ENCODE data around the gene INAFM1. TPM values are rescaled to one million over a fixed set of nuclear protein-coding genes. Genes with fewer than 3 reads are reported as not detected.

INAFM1 gene
- total RNA-seq, 1 donor from 2014 or later: 2.2 TPM

GRCh38 chr19:47264629-47265028 lies 10.1 kb upstream of the INAFM1 start:
- DNase-seq (ENCODE audit: low read depth): no peak
- H3K36me3 ChIP-seq (ENCODE audit: control insufficient read depth, insufficient read depth, low read length): peaks cover 2% of the 10 kb centered on the region
- no peak for TF ChIP-seq CTCF (IDR thresholded peaks at IDR 0.05; ENCODE audit: insufficient read depth, low read length, poor library complexity, severe bottlenecking)
- no peak overlapping the region for H3K4me3 ChIP-seq (ENCODE audit: low read depth, low read length)
- H3K27me3 ChIP-seq (ENCODE audit: control insufficient read depth, insufficient read depth, low read length): no peaks in the 10 kb centered on the region

GRCh38 chr19:47266401-47266941 lies 8.2 kb upstream of the INAFM1 start:
- Histone ChIP-seq H3K4me3 (ENCODE audit: low read depth, low read length) (no peak overlapping the region), H3K36me3 (ENCODE audit: control insufficient read depth, insufficient read depth, low read length) (no peaks in the 10 kb centered on the region), H3K27me3 (ENCODE audit: control insufficient read depth, insufficient read depth, low read length) (no peaks in the 10 kb centered on the region)
- no peak for TF ChIP-seq CTCF (IDR thresholded peaks at IDR 0.05; ENCODE audit: insufficient read depth, low read length, poor library complexity, severe bottlenecking)
- DNase-seq (ENCODE audit: low read depth): no peak

GRCh38 chr19:47267350-47267759 lies 7.3 kb upstream of the INAFM1 start:
- Histone ChIP-seq H3K4me3 (ENCODE audit: low read depth, low read length) (no peak overlapping the region), H3K36me3 (ENCODE audit: control insufficient read depth, insufficient read depth, low read length) (no peaks in the 10 kb centered on the region), H3K27me3 (ENCODE audit: control insufficient read depth, insufficient read depth, low read length) (no peaks in the 10 kb centered on the region)
- TF ChIP-seq CTCF (IDR thresholded peaks at IDR 0.05; ENCODE audit: insufficient read depth, low read length, poor library complexity, severe bottlenecking): no peak
- no peak for DNase-seq (ENCODE audit: low read depth)

DNA sequence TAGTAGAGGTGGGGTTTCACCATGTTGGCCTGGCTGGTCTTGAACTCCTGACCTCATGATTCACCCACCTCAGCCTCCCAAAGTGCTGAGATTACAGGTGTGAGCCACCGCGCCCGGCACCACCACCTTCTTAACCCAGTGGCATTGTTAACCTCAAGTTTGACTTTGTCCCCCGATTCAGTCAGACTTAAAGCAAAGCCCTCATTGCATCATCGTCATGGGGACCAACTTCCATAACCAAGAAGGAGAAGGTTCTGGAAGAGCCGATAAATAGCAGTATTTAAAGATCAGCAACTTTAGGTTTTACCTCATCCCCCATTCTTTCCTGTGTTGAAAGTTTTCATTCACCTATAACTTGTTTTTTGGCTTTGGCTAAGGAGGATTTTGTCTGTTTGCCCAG lies 6.7 kb upstream of the INAFM1 start:
- H3K36me3 ChIP-seq (ENCODE audit: control insufficient read depth, insufficient read depth, low read length): no peaks in the 10 kb centered on the region
- TF ChIP-seq CTCF (IDR thresholded peaks at IDR 0.05; ENCODE audit: insufficient read depth, low read length, poor library complexity, severe bottlenecking): no peak
- H3K27me3 ChIP-seq (ENCODE audit: control insufficient read depth, insufficient read depth, low read length): no peaks in the 10 kb centered on the region
- no peak for DNase-seq (ENCODE audit: low read depth)
- H3K4me3 ChIP-seq (ENCODE audit: low read depth, low read length): no peak overlapping the region

GRCh38 chr19:47269596-47269995 lies 5.1 kb upstream of the INAFM1 start:
- no peaks in the 10 kb centered on the region for H3K27me3 ChIP-seq (ENCODE audit: control insufficient read depth, insufficient read depth, low read length)
- H3K4me3 ChIP-seq (ENCODE audit: low read depth, low read length): no peak overlapping the region
- no peak for TF ChIP-seq CTCF (IDR thresholded peaks at IDR 0.05; ENCODE audit: insufficient read depth, low read length, poor library complexity, severe bottlenecking)
- no peaks in the 10 kb centered on the region for H3K36me3 ChIP-seq (ENCODE audit: control insufficient read depth, insufficient read depth, low read length)
- no peak for DNase-seq (ENCODE audit: low read depth)

- DNase-seq (ENCODE audit: low read depth): no peak
- Histone ChIP-seq H3K4me3 (ENCODE audit: low read depth, low read length) (no peak overlapping the region), H3K36me3 (ENCODE audit: control insufficient read depth, insufficient read depth, low read length) (no peaks in the 10 kb centered on the region), H3K27me3 (ENCODE audit: control insufficient read depth, insufficient read depth, low read length) (no peaks in the 10 kb centered on the region)
- TF ChIP-seq CTCF (IDR thresholded peaks at IDR 0.05; ENCODE audit: insufficient read depth, low read length, poor library complexity, severe bottlenecking): no peak
These were observed 4.3 kb upstream of the INAFM1 start for GRCh38 chr19:47270408-47270807.
